GM19468 (cell line): ENCODE measurements around the gene SLC45A2.
"Not testable (repeated sequence)": the region's sequence is repeated elsewhere in the genome, so short reads cannot be mapped to it uniquely, and the experiment has no call there.

Experiments used
- ATAC-seq: cut with Tn5 transposase; IDR thresholded peaks from one replicate; pipeline ENCODE4 v1.9.1; 2021; ENCODE audit warnings: mild to moderate bottlenecking, moderate library complexity, moderate number of reproducible peaks; ENCODE audit not compliant: unreplicated experiment; ENCODE audit errors: extremely low read depth

SLC45A2 gene, protein sequence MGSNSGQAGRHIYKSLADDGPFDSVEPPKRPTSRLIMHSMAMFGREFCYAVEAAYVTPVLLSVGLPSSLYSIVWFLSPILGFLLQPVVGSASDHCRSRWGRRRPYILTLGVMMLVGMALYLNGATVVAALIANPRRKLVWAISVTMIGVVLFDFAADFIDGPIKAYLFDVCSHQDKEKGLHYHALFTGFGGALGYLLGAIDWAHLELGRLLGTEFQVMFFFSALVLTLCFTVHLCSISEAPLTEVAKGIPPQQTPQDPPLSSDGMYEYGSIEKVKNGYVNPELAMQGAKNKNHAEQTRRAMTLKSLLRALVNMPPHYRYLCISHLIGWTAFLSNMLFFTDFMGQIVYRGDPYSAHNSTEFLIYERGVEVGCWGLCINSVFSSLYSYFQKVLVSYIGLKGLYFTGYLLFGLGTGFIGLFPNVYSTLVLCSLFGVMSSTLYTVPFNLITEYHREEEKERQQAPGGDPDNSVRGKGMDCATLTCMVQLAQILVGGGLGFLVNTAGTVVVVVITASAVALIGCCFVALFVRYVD

DNA sequence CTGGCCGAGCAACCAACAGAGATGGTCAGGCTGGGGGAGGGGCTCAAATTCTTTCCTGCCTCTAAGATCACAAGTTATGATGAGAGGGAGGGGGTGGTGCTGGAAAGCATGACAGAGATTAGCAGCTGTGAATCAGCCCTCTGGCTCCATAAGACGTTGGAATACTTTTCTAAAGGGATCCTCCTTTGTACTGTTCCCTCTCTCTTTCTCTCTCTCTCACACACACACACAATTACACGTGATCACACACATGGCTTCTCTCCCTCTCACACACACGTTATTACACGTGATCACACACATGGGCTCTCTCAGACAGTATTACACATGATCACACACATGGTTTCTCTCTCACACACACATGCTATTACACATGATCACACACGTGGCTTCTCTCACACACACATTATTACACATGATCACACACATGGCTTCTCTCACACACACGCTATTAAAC lies at the start of gene SLC45A2:
Gene SLC45A2 (minus strand): TSS at position 23 of the 454 bp plus-strand sequence. CDS start 110 bp downstream, outside the sequence.
- no peak for ATAC-seq

- ATAC-seq, result no peak
Observed at GRCh38 chr5:34031966-34032365, 47.5 kb upstream of the SLC45A2 start.

- no peak for ATAC-seq
Observed at GRCh38 chr5:34031117-34031516, 46.6 kb upstream of the SLC45A2 start.

- ATAC-seq, result not testable (repeated sequence)
Observed at GRCh38 chr5:34030585-34030984, 46.1 kb upstream of the SLC45A2 start.

- no peak for ATAC-seq
Observed at GRCh38 chr5:34030048-34030447, 45.6 kb upstream of the SLC45A2 start.

DNA sequence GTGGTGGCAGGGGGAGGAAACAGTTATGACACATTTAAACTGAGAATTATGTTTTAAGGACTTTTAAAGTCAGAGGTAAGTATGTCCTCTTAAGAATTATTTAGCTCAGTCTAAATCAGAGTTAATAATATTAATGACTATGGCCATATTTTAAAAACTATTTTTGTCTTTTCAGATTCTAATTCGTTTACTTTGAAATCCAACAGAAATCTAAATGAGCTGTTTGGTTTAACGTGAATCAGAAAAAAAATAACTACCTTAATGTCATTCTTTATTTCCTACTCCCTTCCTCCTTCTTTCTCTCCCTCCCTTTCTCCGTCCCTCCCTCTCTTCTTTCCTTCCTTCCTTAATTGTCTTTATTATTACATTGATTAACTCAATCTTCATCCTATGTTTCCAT lies 43.9 kb upstream of the SLC45A2 start:
- ATAC-seq, result no peak

GRCh38 chr5:34026089-34026761 lies 41.7 kb upstream of the SLC45A2 start:
- no peak for ATAC-seq

GRCh38 chr5:34022121-34022705 lies 37.7 kb upstream of the SLC45A2 start:
- ATAC-seq, result peak; percentile 96

GRCh38 chr5:34021334-34021733 lies 36.8 kb upstream of the SLC45A2 start:
- no peak for ATAC-seq

DNA sequence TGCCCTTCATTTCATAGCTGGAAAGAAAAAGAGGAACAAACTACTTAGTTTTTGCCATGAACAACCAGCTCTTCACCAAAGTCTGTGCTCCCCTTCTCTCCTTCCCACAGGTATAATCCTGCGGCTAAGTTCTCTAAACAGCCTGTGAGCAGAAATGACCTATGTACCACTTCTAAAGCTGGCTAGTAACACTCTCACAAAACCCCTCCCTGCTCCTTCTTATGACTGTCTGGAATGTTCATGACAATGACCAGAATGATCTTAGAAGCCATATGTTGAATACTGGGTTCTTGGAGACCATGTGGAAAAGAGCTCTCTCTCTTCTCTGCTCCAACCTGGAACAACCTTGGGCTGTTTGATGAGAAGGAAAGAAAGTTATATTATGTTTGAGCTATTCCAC lies 36.2 kb upstream of the SLC45A2 start:
- no peak for ATAC-seq

DNA sequence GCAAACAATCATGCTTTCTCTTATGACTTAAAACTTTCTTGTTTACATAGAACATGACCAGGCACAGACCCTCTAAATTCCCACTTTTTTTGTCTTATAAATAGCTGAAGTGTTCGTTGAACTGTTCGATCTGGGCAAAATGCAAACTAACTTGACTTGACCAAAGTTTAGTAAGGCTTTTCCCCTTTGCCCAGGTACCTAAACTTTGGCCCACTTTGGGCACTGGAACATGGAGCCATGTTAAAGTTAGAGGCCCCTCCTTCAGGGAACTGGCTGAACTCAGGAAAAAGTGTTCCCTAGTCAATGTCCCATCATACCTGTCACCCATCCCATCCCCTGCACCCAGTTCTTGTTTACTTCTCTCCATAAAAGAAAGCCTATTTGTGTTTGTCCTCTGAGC lies 32.8 kb upstream of the SLC45A2 start:
- ATAC-seq, result no peak

DNA sequence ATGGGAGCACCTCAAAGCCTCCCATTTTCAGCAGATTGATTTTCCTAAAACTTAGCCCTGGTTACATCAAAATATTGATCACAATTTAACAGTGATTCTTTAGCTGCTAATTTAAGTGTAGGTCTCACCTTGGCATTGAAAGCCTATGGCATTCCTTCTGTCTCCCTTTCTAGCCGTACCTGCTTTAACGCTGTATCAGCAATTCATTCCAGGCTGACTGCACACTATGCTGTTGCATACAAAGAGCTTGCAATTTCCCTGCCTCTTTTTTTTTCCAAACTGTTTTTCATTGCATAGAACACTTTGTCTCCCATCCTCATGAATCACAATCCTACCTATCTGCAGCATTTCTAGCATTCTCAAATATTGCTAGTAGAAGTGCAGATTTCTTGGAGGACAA lies 32.3 kb upstream of the SLC45A2 start:
- ATAC-seq, result no peak

GRCh38 chr5:34016222-34016621 lies 31.7 kb upstream of the SLC45A2 start:
- ATAC-seq, result no peak

GRCh38 chr5:34015120-34015822 lies 30.8 kb upstream of the SLC45A2 start:
- no peak for ATAC-seq

GRCh38 chr5:34014626-34015025 lies 30.1 kb upstream of the SLC45A2 start:
- no peak for ATAC-seq

GRCh38 chr5:34013547-34013946 lies 29.1 kb upstream of the SLC45A2 start:
- ATAC-seq, result no peak

- no peak for ATAC-seq
Observed at GRCh38 chr5:34012791-34013190, 28.3 kb upstream of the SLC45A2 start.

DNA sequence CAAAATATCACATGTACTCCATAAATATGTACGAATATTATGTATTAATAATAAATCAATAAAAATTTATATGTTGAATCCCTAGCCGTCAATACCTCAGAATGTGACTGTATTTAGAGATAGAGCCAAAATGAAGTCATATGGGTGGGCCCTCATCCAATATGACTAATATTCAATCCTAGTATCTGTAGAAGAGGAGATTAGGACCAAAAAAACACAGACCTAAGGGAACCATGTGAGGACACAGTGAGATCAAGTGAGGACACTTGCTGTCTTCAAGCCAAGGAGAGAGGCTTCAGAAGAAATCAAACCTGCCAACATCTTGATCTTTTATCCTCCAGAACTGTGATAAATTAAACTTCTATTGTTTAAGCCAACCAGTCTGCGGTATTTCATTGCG lies 27.0 kb upstream of the SLC45A2 start:
- ATAC-seq, result no peak

DNA sequence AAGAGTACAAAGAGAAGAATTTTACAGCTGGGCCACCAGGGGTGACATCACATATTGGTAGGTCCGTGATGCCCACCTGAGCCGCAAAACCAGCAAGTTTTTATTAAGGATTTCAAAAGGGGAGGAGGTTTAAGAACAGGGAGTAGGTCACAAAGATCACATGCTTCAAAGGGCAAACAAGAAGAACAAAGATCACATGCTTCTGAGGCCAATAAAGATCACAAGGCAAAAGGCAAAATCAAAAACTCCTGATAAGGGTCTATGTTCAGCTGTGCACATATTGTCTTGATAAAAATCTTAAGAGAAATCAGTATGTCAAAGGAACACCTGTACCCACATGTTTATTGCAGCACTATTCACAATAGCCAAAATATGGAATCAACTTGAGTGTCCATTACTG lies 25.7 kb upstream of the SLC45A2 start:
- not testable (repeated sequence) for ATAC-seq

DNA sequence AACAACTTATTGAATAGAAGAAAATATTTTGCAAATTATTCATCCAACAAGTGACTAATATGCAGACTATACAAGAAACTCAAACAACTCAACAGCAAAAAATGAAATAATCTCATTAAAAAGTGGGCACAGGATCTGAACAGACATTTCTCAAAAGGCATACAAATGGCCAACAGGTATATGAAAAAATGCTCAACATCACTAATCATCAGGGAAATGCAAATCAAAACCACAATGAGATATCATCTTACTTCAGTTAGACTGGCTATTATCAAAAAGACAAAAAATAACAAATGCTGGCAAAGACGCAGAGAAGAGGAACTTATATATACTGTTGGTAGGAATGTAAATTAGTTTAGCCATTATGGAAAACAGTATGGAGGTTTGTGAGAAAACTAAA lies 25.1 kb upstream of the SLC45A2 start:
- no peak for ATAC-seq
